ENCODE results near the gene HDAC1. TPM values are rescaled to one million over a fixed set of nuclear protein-coding genes. Genes with fewer than 3 reads are reported as not detected.

The HDAC1 gene
- total and polyA plus RNA-seq, 2 of the 8 experiments (the other 6 are each of a cell fraction or from before 2014, with no cell fraction given): 111 to 125 TPM

DNA sequence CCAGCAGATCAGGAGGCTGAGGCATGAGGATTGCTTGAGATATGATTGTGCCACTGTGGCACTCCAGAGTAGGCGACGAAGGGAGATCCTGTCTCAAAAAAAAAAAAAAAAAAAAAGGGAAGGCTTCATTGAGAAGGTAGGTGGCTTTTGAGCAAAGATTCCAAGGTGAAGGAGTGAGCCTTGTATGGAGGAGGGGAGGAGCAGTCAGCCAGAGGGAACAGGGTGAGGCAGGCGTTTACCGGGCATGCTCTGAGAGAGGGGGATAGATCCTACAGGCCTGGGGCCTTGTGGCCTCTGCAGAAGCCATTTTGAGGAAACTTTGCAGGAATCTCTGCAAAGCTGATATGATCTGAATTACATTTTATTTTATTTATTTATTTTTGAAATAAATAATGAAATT, 5.1 kb upstream of the HDAC1 start:
- no peak overlapping the region for H4K5ac ChIP-seq (ENCODE audit: insufficient read length, low read depth, low read length)
- ChIA-PET POLR2A (ENCODE audit: partially characterized antibody) (interaction anchor here (2.1 kb wide), 1 partner anchor 12 kb away, joined by 8 read pairs; no protein-coding TSS in a partner anchor), CTCF (ENCODE audit: partially characterized antibody) (interaction anchor here (0.6 to 6.0 kb wide), 4 partner anchors 38 to 450 kb away, joined by 3 to 34 read pairs (median 4); partner anchors contain the start of genes FAM167B and LCK)
- no peak overlapping the region for H2AFZ ChIP-seq (ENCODE audit: low read length)
- H3K23ac ChIP-seq (ENCODE audit: insufficient read length): no peak overlapping the region
- no peak overlapping the region for H3K4me2 ChIP-seq (ENCODE audit: insufficient read depth in 1 of 2, low read depth in 2 of 2, low read length in 2 of 2)
- H3K18ac ChIP-seq (ENCODE audit: extremely low read depth, low read length): no peak overlapping the region
- no peak overlapping the region for H2BK15ac ChIP-seq (ENCODE audit: low read length)
- no peak overlapping the region for H3K56ac ChIP-seq (replicated peaks; ENCODE audit: insufficient read length, low read depth, low read length)
- H3K36me3 ChIP-seq (ENCODE audit: control insufficient read depth in 2 of 4, insufficient read depth in 4 of 4, low read length in 3 of 4): peaks cover 0 to 4% (median 0%) of the 10 kb centered on the region in 4 experiments; a peak in 1 of 8 replicates
- no peak overlapping the region for H2BK20ac ChIP-seq (ENCODE audit: low read length)
- no peaks in the 10 kb centered on the region; a peak in 1 of 7 replicates for H3K4me1 ChIP-seq (replicated peaks in 1 of 4; ENCODE audit: control insufficient read depth in 3 of 4, insufficient read depth in 4 of 4, low read length in 3 of 4)
- TF ChIP-seq, protein P1, sequence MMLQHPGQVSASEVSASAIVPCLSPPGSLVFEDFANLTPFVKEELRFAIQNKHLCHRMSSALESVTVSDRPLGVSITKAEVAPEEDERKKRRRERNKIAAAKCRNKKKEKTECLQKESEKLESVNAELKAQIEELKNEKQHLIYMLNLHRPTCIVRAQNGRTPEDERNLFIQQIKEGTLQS (IDR thresholded peaks at IDR 0.05; ENCODE audit: insufficient read depth, low read depth, low read length): no peak
- TF ChIP-seq, protein P2, sequence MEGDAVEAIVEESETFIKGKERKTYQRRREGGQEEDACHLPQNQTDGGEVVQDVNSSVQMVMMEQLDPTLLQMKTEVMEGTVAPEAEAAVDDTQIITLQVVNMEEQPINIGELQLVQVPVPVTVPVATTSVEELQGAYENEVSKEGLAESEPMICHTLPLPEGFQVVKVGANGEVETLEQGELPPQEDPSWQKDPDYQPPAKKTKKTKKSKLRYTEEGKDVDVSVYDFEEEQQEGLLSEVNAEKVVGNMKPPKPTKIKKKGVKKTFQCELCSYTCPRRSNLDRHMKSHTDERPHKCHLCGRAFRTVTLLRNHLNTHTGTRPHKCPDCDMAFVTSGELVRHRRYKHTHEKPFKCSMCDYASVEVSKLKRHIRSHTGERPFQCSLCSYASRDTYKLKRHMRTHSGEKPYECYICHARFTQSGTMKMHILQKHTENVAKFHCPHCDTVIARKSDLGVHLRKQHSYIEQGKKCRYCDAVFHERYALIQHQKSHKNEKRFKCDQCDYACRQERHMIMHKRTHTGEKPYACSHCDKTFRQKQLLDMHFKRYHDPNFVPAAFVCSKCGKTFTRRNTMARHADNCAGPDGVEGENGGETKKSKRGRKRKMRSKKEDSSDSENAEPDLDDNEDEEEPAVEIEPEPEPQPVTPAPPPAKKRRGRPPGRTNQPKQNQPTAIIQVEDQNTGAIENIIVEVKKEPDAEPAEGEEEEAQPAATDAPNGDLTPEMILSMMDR (IDR thresholded peaks at IDR 0.05; ENCODE audit: control extremely low read depth in 1 of 3, insufficient read depth in 1 of 3, low read depth in 1 of 3, low read length in 3 of 3): no peak
- 0 out of 2 replicates have a peak, but pooled peaks have one; percentile 20 for TF ChIP-seq YY1 (IDR thresholded peaks at IDR 0.05; ENCODE audit: low read depth, low read length)
- TF ChIP-seq RAD21 (IDR thresholded peaks at IDR 0.05 in 1 of 2, conservative IDR thresholded peaks at IDR 0.05 in 1 of 2; ENCODE audit: low read depth in 2 of 2, low read length in 2 of 2): no peak
- no peak for TF ChIP-seq TCF12 (IDR thresholded peaks at IDR 0.05; ENCODE audit: low read depth, low read length)
- TF ChIP-seq, protein P3, sequence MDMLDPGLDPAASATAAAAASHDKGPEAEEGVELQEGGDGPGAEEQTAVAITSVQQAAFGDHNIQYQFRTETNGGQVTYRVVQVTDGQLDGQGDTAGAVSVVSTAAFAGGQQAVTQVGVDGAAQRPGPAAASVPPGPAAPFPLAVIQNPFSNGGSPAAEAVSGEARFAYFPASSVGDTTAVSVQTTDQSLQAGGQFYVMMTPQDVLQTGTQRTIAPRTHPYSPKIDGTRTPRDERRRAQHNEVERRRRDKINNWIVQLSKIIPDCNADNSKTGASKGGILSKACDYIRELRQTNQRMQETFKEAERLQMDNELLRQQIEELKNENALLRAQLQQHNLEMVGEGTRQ (IDR thresholded peaks at IDR 0.05; ENCODE audit: low read length): no peak
- no peak for FAIRE-seq
- H3K4me3 ChIP-seq (ENCODE audit: extremely low read depth in 1 of 4, insufficient read depth in 2 of 4, low read depth in 3 of 4, low read length in 4 of 4): no peak overlapping the region
- H3K79me2 ChIP-seq (ENCODE audit: control insufficient read depth in 1 of 2, insufficient read depth in 2 of 2, low read length in 2 of 2): no peaks in the 10 kb centered on the region
- no peaks in the 10 kb centered on the region for H3K27me3 ChIP-seq (replicated peaks in 1 of 4; ENCODE audit: control insufficient read depth in 3 of 4, extremely low read depth in 1 of 4, insufficient read depth in 3 of 4, low read length in 3 of 4)
- H3K14ac ChIP-seq (ENCODE audit: insufficient read length): no peak overlapping the region
- H3K23me2 ChIP-seq (ENCODE audit: low read depth, low read length): no peaks in the 10 kb centered on the region
- no peak overlapping the region for H2BK12ac ChIP-seq (ENCODE audit: low read depth, low read length)
- H4K8ac ChIP-seq (ENCODE audit: extremely low read depth, insufficient read depth, low read length): no peak overlapping the region
- H3K27ac ChIP-seq (ENCODE audit: low read depth, low read length): no peak overlapping the region
- no peaks in the 10 kb centered on the region for H3K79me1 ChIP-seq (ENCODE audit: low read depth, low read length)
- DNase-seq (ENCODE audit: low read depth in 1 of 2, low spot score in 2 of 2): no peak
- H4K20me1 ChIP-seq (replicated peaks in 1 of 2; ENCODE audit: control insufficient read depth in 1 of 2, insufficient read depth in 2 of 2, low read length in 2 of 2): no peaks in the 10 kb centered on the region
- H3K9me3 ChIP-seq (ENCODE audit: insufficient read depth in 2 of 2, low read depth in 1 of 2, low read length in 1 of 2): no peaks in the 10 kb centered on the region
- H2AK5ac ChIP-seq (ENCODE audit: low read depth, low read length): no peak overlapping the region
- peak overlapping the region in 1 of 4 experiments; percentile 18; a peak in 1 of 7 replicates for H3K9ac ChIP-seq (replicated peaks in 1 of 4; ENCODE audit: extremely low read depth in 1 of 4, low read depth in 3 of 4, low read length in 3 of 4)
- H2BK5ac ChIP-seq (ENCODE audit: low read depth, low read length): no peak overlapping the region
- H3K4ac ChIP-seq (replicated peaks; ENCODE audit: insufficient read length, low read depth, low read length): no peak overlapping the region
- no peak overlapping the region for H4K91ac ChIP-seq (replicated peaks; ENCODE audit: insufficient read length, low read length)
- no peak overlapping the region for H2BK120ac ChIP-seq (replicated peaks; ENCODE audit: low read depth, low read length)
- WGBS, 2 experiments (ENCODE audit: extremely low coverage in 1 of 2, insufficient coverage in 1 of 2, insufficient read length in 1 of 2, insufficient replicate concordance in 2 of 2, low coverage in 1 of 2, low lambda C conversion rate in 2 of 2, missing lambda C conversion rate in 1 of 2): 85% methylated on average over 4 of the region's 4 CpGs; no CpG with 5 or more reads in 1 of the 2 experiments
